Hematopoietic multipotent progenitor cell treated with erythropoietin and hydrocortisone succinate and interleukin-3 and kit ligand, for 17 days (in vitro differentiated cells): ENCODE results near the gene NALCN.

Source experiments
- DNase-seq: peaks from one replicate; pipeline ENCODE4 v3.0.0-alpha.2; 2015; ENCODE audit warnings: low spot score

Gene NALCN

GRCh38 chr13:101415358-101416174 lies 742 bp downstream of the NALCN start:
- no peak for DNase-seq

DNA sequence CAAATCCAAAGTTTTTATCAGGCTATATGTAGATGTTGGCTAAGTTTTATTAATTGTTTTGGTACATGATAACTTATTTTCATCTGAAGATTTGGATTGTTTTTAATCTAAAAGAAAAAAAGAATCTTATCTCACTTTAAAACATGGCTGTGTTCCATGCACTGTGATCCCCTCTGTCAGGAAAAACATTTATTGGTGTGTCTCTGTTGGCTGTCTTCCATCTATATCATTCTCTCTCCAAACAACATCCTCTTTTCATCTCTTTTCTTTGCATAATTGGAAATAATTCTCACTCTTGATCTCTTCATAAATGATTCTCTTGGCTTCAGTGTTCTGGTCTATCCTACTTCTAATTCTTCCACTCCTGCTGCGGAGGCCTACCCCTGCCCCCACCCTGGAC lies 4.2 kb downstream of the NALCN start:
- DNase-seq: no peak

DNA sequence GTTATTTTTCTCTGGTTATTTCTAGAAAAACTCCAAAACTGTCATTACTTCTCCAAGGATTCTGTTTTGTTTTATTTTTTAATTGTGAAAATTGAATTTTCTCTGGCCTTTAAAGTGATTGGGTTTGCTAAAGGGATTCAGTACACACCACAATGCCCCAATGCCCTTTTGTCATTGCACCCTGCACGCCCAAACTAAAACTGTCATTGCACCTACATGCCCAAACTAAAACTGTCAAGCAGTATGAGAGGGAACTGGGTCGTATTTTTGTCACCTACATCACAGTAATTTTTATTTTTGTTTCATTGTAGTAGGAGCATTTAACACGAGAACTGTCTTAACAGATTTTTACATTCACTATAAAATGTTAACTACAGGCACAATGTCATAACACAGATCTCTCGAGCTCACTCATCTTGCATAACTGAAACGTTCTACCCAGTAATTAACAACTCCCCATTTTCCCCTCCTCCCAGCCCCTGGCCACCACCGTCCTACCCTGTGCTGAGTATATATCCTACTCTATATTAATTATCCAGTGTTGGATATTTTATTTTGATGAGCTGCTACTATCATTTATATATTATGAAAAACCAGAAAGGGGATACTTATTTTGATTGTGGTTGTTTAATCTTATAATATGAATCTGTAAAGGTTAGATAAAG lies 7.2 kb downstream of the NALCN start:
- DNase-seq: no peak

DNA sequence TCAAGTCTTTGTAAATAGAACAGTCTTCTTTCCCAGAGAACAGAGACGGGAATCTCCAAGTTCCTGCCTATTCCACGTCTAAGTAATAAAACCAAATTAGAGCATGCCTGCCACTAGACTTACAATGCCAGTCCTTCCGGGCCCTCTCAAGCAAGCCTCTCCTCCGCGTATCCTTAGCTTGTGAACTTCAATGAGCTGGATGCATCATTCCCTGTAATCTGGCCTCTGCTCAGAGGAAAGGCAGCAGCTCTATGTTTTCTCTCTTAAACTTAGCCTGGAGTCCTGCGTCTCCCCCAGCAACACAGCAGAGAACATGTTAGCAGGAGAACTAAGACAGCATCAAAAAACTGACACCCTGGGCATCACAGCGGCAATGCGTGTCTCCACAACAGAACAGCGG lies 8.2 kb downstream of the NALCN start:
- no peak for DNase-seq

DNA sequence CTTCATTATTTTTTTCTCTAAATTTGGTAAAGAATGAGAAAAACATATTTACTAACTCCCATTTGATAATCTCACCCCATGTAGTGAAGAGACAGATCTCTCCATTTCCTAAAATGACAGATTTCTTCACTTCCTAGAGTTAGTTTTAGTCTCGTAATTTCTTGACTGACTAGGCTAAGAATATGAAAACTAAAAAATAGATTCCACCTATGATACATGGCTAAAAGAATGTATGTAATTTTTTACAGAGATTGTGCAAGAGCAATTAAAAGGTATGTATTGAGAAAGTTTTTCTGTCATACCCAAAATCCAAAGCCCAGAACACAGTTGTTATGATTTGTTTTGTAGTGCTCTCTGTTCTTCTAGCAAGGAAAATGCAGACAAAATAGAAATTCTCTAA lies 9.5 kb downstream of the NALCN start:
- DNase-seq: no peak

DNA sequence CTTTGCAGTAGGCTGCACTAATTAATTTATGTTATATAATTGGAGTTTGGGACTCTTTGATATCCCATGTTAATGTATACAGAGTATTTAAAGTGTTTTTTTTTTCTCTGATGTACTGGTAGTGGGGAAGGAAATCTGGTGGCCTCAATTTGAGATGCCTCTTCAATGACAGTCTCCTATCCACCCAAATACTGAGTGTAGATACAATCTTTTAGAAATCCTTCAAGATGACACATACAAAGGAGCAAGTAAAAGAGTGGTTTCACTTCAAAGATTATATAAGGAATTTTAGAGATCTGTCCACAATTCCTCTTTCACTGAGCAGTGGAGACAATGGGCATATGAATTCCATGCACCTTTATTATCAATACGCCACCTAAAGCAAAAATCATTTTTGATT lies 15.1 kb downstream of the NALCN start:
- no peak for DNase-seq

DNA sequence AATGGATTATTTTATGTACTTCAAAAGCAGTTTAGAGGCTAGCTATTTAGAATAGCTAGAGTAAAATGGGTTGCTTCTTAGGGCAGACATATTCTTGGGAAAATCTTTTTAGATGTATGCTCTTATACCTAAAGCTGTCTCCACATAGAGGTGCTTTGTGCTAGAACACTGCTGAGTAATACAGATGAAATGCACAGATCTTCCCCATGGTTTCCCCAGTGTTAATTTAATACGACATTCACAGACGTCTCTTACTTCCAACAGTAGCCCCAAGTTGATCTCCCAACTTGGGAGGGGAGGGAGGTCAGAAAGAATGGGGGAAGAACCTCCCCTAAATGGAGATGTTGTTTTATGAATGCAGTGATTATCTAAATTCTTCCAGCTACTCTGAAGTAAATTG lies 16.9 kb downstream of the NALCN start:
- DNase-seq: no peak

GRCh38 chr13:101398920-101399319 lies 17.4 kb downstream of the NALCN start:
- no peak for DNase-seq

GRCh38 chr13:101398191-101398590 lies 18.1 kb downstream of the NALCN start:
- DNase-seq: no peak

DNA sequence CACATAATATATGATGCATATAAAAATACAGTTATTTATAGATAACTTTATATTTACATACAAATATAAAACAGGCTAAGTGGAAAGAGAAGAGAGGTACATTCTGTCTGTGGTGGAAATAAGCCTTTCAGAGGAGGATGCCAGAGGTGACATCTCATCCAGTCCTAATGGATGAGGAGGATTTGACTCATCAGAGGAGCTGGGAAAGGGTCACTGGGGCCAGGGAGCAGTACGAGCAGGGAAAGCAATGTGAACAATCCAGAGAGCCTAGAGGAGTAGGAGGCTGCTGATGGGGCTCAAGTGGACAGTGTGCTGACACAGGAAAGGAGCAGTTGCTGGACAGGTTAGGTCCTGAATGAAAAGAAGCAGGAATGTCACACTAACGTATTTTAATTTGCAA lies 18.6 kb downstream of the NALCN start:
- no peak for DNase-seq

- DNase-seq: no peak
These were observed 21.7 kb downstream of the NALCN start for GRCh38 chr13:101394605-101395004.

GRCh38 chr13:101393140-101393539 lies 23.2 kb downstream of the NALCN start:
- no peak for DNase-seq

GRCh38 chr13:101390461-101390860 lies 25.8 kb downstream of the NALCN start:
- no peak for DNase-seq

GRCh38 chr13:101384929-101385328 lies 31.4 kb downstream of the NALCN start:
- no peak for DNase-seq

DNA sequence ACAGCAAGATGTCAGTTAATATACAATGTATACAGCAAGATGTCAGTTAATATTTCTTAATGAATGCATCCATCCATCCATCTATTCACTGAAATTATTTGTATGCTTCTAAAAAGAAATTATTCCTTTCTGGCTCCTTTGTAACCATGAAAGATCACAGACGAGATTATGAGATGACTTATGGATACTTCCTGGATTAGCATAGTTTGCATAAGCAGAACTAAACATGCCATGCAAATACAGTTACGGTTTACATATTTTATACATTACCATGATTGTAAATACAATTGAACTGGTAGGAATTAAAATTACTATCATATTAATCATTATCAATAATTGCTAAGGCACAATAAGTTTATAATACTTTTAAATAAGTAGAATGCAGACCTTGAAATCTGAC lies 32.7 kb downstream of the NALCN start:
- DNase-seq: no peak

GRCh38 chr13:101382701-101383100 lies 33.6 kb downstream of the NALCN start:
- no peak for DNase-seq

DNA sequence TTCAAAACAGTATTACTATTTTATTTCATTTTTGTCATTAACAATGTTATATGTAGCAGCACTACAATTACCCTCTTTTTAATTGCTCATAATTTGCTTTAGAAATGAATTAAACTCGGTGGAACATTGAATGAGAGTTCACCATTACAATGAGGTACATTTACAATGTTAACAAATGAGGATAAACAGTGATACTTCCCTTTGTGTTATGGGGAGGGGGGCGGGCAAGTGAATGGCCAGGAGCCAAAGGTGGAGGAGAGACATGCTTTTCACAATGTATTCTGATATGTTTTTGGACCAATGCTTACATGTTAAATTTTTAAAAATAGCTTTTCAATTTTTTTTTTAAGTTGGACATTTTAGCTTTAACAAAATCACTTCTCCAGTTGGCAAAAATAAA lies 34.2 kb downstream of the NALCN start:
- DNase-seq: no peak

- DNase-seq: no peak
These were observed 55.8 kb downstream of the NALCN start for GRCh38 chr13:101360525-101360924.

DNA sequence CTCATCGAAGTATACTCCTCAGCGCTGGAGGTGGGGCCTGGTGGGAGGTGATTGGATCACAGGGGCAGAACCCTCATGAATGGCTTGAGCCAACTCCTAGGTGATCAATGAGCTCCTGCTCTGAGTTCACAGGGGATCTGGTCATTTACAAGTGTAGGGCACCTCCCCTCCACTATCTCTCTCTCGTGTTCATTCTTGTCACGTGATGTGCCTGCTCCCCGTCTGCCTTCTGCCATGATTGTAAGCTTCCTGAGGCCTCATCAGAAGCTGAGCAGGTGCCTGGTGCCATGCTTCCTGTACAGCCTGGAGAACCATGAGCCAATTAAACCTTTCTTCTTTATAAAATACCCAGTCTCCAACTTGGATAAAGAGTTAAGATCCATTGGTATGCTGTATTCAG lies 61.4 kb downstream of the NALCN start:
- DNase-seq: no peak

GRCh38 chr13:101346942-101347728 lies 69.2 kb downstream of the NALCN start:
- DNase-seq: no peak

- DNase-seq: no peak
These were observed 70.1 kb downstream of the NALCN start for GRCh38 chr13:101346161-101346560.

- DNase-seq: no peak
These were observed 73.0 kb downstream of the NALCN start for GRCh38 chr13:101343128-101343787.
